ENCODE data around the gene LDHAL6A.

The LDHAL6A gene

GRCh38 chr11:18491924-18492323 lies 36.3 kb downstream of the LDHAL6A start:
- DNase-seq = no peak

- no peak for DNase-seq
Measured at GRCh38 chr11:18492888-18493287, 37.2 kb downstream of the LDHAL6A start.

- DNase-seq = no peak
Measured at GRCh38 chr11:18493310-18493709, 37.7 kb downstream of the LDHAL6A start.

GRCh38 chr11:18495271-18495670 lies 39.6 kb downstream of the LDHAL6A start:
- DNase-seq = no peak

GRCh38 chr11:18495703-18496102 lies 40.0 kb downstream of the LDHAL6A start:
- DNase-seq = no peak

GRCh38 chr11:18498039-18498438 lies 42.4 kb downstream of the LDHAL6A start:
- no peak for DNase-seq

GRCh38 chr11:18501629-18502028 lies 46.0 kb downstream of the LDHAL6A start:
- no peak for DNase-seq

- DNase-seq = no peak
Measured at GRCh38 chr11:18502352-18502751, 46.7 kb downstream of the LDHAL6A start.

GRCh38 chr11:18521122-18521521 lies 65.5 kb downstream of the LDHAL6A start:
- no peak for DNase-seq

GRCh38 chr11:18522388-18522787 lies 66.7 kb downstream of the LDHAL6A start:
- DNase-seq = no peak

- no peak for DNase-seq
Measured at GRCh38 chr11:18523084-18523483, 67.4 kb downstream of the LDHAL6A start.

- no peak for DNase-seq
Measured at GRCh38 chr11:18524248-18524647, 68.6 kb downstream of the LDHAL6A start.

- DNase-seq = no peak
Measured at GRCh38 chr11:18526130-18526520, 70.5 kb downstream of the LDHAL6A start.

GRCh38 chr11:18526521-18527296 lies 71.1 kb downstream of the LDHAL6A start, which contains the start of gene TSG101:
Gene TSG101 (minus strand): TSS chr11:18526942. CDS start chr11:18526816, 126 bp downstream.
- peak; percentile 92 for DNase-seq

GRCh38 chr11:18527512-18527911 lies 71.9 kb downstream of the LDHAL6A start:
- DNase-seq = no peak
